GM04504 (cell line): ENCODE measurements around the gene ZNF559.

ENCODE experiments used
- DNase-seq: peaks from one replicate; pipeline ENCODE4 v3.0.0-alpha.2; 2012; ENCODE audit warnings: low read depth

Gene ZNF559

DNA sequence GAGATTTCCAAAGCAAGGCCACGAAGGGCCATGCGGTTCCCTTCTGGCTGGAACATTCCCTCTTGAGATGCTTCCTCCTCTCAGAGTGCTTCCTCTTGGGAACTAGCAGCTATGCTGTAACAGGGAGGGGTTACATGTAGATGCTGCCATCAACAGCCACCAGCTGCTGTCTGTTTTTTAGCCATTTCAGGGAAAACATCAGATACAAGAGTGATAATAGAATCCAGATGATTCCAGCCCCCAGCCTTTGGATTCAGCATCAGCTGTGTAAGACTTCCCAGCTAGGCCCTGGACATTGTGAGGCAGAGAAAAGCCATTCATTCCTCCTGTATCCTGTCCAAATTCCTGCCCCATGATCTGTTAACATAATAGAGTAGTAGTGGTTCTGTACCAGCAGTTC, 30.7 kb downstream of the ZNF559 start:
- no peak for DNase-seq

GRCh38 chr19:9362905-9363304, 38.9 kb downstream of the ZNF559 start, which contains the start of gene ZNF177:
TSS of gene ZNF177 (plus strand) at chr19:9363013. CDS start at chr19:9378312, 15,299 bp downstream.
- DNase-seq: no peak

- DNase-seq: no peak
Measured at GRCh38 chr19:9370738-9371619, 47.0 kb downstream of the ZNF559 start.

DNA sequence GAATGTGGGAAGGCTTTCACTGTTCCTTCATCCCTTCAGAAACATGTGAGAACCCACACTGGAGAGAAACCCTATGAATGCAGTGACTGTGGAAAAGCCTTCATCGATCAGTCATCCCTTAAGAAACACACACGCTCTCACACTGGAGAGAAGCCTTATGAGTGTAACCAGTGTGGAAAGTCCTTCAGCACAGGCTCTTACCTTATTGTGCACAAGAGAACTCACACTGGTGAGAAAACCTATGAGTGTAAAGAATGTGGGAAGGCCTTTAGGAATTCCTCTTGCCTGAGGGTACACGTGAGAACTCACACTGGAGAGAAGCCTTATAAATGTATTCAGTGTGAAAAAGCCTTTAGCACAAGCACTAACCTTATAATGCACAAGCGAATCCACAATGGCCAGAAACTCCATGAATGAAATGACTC, 57.4 kb downstream of the ZNF559 start:
- DNase-seq: no peak
